Measurements from ENCODE around the gene WWOX. TPM values are rescaled to one million over a fixed set of nuclear protein-coding genes. Genes with fewer than 3 reads are reported as not detected.

The WWOX gene
- total and polyA plus RNA-seq, 2 of the 13 experiments (the other 11 are each of a cell fraction or from before 2014, with no cell fraction given): 9.1 to 37.4 TPM

GRCh38 chr16:78890373-78890895, 791.0 kb downstream of the WWOX start (continued):
- TF ChIP-seq BATF2 (CRISPR knock-in tag; IDR thresholded peaks at IDR 0.05) (no peak), HNF4G (IDR thresholded peaks at IDR 0.05; ENCODE audit: borderline replicate concordance, low read depth, low read length) (no peak), HNF4G (CRISPR knock-in tag; IDR thresholded peaks at IDR 0.05; ENCODE audit: borderline replicate concordance, low read depth) (no peak), MYNN (CRISPR knock-in tag; IDR thresholded peaks at IDR 0.05; ENCODE audit: low read depth) (no peak), ZNF207 (IDR thresholded peaks at IDR 0.05; ENCODE audit: borderline replicate concordance) (no peak)

DNA sequence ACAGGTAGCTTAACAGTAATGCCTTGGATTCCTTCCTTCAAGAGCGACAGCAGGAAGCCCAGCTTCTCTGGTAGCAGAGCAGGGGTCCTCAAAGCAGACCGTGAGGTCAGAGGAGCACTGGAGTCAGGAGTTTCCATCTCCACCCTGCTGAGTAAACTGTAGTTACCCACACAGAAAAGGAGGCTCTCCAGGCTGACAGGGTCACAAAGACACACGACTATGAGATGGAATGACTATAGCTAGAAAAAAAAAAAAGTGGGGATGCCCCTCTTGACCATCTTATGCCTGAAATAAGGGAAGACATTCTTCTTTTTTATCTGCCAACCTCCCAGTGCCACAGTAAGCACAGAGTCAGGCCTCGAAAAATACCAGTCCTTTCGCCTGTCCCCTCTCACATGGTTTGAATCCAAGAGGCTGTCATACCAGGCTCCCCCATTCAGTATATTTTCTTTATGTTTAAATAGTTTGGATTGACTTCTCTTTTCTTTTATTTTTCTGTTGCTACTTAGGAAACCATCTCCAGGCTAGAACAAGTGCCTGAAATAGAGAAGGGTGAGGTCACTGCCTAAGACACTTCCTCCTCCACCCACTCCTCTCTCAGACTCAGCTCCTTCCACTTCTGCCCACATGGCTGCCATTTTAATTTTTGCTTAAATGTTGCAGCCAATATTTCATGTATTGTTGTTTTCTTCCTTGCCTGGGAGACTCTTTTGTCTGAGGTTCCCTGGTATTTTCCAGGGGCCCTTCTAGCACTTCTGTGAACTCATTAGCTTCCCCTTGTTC, 793.7 kb downstream of the WWOX start:
- FAIRE-seq (no peak), DNase-seq (ENCODE audit: low spot score) (no peak), ATAC-seq (no peak)
- Histone ChIP-seq H3K27ac (ENCODE audit: extremely low read length, insufficient read depth, low read length) (no peak overlapping the region), H3K4me2 (ENCODE audit: low read depth, low read length) (no peak overlapping the region), H3K4me3 (replicated peaks in 1 of 3; ENCODE audit: insufficient read depth in 1 of 3, low read depth in 2 of 3, low read length in 3 of 3) (no peak overlapping the region), H3K9me3 (ENCODE audit: low read length) (no peaks in the 10 kb centered on the region), H3K36me3 (replicated peaks in 1 of 2; ENCODE audit: control insufficient read depth in 1 of 2, insufficient read depth in 2 of 2, low read length in 2 of 2) (no peaks in the 10 kb centered on the region), H3K79me2 (ENCODE audit: insufficient read depth, low read length) (no peaks in the 10 kb centered on the region), H3K27me3 (ENCODE audit: control insufficient read depth in 1 of 2, insufficient read depth in 2 of 2, low read length in 2 of 2) (no peaks in the 10 kb centered on the region), H3K4me1 (ENCODE audit: insufficient read depth, low read length) (no peaks in the 10 kb centered on the region), H4K20me1 (ENCODE audit: insufficient read depth, low read length) (no peaks in the 10 kb centered on the region), H2AFZ (ENCODE audit: low read length) (no peak overlapping the region), H3K9ac (ENCODE audit: insufficient read depth, low read depth, low read length) (no peak overlapping the region)
- ChIA-PET POLR2A (no interaction called here), CTCF (ENCODE audit: low intra/inter-chr PET ratio, low total read pairs) (no interaction called here)
- WGBS (ENCODE audit: low lambda C conversion rate): 52% methylated on average over 5 of the region's 5 CpGs
- intact Hi-C loops (cut with micrococcal nuclease; ENCODE audit: unreplicated experiment): no loop called here
- no TSS peak for BruUV-seq (replicated peaks)
- in situ Hi-C loops (cut with HindIII; ENCODE audit: extremely low pct_ligation_motif_present, low pct_unique_long_range_greater_than_20kb): no loop called here
- TF ChIP-seq SSRP1 (CRISPR knock-in tag; IDR thresholded peaks at IDR 0.05): no peak
- TF ChIP-seq RBM22 (optimal IDR thresholded peaks at IDR 0.05; ENCODE audit: low read length): no peak
- no peak for TF ChIP-seq ZBTB43 (CRISPR knock-in tag; conservative IDR thresholded peaks at IDR 0.05)
- TF ChIP-seq, protein P1, sequence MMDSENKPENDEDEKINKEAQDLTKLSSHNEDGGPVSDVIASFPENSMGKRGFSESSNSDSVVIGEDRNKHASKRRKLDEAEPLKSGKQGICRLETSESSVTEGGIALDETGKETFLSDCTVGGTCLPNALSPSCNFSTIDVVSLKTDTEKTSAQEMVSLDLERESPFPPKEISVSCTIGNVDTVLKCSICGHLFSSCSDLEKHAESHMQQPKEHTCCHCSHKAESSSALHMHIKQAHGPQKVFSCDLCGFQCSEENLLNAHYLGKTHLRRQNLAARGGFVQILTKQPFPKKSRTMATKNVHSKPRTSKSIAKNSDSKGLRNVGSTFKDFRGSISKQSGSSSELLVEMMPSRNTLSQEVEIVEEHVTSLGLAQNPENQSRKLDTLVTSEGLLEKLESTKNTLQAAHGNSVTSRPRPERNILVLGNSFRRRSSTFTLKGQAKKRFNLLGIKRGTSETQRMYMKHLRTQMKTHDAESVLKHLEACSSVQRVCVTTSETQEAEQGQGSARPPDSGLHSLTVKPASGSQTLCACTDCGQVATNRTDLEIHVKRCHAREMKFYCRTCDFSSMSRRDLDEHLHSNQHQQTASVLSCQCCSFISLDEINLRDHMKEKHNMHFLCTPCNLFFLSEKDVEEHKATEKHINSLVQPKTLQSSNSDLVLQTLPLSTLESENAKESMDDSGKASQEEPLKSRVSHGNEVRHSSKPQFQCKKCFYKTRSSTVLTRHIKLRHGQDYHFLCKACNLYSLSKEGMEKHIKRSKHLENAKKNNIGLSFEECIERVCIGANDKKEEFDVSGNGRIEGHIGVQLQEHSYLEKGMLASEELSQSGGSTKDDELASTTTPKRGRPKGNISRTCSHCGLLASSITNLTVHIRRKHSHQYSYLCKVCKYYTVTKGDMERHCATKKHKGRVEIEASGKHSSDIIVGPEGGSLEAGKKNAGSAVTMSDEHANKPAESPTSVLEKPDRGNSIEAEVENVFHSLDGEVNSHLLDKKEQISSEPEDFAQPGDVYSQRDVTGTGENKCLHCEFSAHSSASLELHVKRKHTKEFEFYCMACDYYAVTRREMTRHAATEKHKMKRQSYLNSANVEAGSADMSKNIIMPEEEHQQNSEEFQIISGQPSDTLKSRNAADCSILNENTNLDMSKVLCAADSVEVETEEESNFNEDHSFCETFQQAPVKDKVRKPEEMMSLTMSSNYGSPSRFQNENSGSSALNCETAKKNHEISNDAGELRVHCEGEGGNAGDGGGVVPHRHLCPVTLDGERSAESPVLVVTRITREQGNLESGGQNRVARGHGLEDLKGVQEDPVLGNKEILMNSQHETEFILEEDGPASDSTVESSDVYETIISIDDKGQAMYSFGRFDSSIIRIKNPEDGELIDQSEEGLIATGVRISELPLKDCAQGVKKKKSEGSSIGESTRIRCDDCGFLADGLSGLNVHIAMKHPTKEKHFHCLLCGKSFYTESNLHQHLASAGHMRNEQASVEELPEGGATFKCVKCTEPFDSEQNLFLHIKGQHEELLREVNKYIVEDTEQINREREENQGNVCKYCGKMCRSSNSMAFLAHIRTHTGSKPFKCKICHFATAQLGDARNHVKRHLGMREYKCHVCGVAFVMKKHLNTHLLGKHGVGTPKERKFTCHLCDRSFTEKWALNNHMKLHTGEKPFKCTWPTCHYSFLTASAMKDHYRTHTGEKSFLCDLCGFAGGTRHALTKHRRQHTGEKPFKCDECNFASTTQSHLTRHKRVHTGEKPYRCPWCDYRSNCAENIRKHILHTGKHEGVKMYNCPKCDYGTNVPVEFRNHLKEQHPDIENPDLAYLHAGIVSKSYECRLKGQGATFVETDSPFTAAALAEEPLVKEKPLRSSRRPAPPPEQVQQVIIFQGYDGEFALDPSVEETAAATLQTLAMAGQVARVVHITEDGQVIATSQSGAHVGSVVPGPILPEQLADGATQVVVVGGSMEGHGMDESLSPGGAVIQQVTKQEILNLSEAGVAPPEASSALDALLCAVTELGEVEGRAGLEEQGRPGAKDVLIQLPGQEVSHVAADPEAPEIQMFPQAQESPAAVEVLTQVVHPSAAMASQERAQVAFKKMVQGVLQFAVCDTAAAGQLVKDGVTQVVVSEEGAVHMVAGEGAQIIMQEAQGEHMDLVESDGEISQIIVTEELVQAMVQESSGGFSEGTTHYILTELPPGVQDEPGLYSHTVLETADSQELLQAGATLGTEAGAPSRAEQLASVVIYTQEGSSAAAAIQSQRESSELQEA (CRISPR knock-in tag; IDR thresholded peaks at IDR 0.05; ENCODE audit: not compliant biosample characterization): no peak
